HG03039 (cell line): Measurements from ENCODE around the gene FSTL4.
A peak's percentile ranks its signal among the peaks of the same experiment; 100 is the strongest.

Experiments used
- ATAC-seq: cut with Tn5 transposase; IDR thresholded peaks from one replicate; pipeline ENCODE4 v1.9.1; 2021; ENCODE audit warnings: mild to moderate bottlenecking, moderate library complexity; ENCODE audit not compliant: unreplicated experiment

FSTL4 gene

DNA sequence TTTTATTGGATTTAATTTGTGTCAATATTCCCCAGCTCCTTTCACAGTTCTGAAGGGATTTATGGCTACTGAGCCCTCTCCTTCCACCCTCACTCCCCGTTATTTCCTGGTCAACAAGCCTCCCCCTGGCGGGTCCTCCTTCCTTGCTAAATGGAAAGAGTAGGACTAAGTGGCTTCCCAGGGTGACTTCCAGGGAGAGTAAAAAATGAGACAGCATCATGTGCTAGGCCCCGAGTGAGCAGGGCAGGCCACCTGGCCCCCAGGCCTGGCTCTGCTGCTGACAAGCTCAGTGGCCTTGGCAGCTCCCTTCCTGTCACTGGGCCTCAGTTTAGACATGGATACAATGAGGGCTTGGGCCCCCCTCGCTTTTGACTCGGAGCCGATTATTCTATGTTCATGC lies 359.3 kb downstream of the FSTL4 start:
- no peak for ATAC-seq

DNA sequence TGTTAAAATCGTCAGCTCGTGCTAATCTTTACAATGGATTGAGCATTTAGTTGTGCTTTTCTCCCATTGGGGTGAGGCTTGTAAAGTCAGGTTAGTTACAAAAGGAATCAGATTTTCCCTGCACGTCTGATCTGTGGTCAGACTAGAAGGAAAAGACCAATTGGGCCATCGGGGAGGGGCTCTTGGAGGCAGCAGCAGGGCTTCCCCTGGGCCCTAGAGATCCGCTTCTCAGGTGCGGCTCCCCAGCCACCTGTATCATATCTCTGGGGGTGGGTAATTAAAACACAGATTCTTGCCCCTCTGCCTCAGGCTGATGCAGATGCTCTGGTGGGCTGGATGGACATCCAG lies 360.2 kb downstream of the FSTL4 start:
- ATAC-seq: no peak

- no peak for ATAC-seq
These were observed 360.8 kb downstream of the FSTL4 start for GRCh38 chr5:133251296-133252132.

DNA sequence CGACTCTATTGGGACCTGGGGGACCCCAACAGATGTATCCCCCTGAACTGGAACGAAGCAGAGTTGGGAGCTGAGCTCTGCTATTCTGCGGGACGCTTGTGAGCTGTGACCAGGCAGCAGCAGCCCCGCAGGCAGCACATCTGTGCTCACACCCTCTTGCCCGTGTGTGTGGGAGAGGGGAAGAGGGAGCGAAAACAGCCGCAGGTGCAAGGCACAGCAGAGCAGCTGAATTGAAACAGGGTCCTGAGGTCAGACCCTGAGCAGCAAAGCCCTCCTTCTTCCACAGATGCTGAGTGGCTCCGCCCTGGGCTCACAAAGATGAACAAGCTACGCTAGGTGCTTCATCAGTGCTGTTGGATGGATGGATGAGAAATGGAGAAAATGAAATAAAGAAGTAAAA lies 361.8 kb downstream of the FSTL4 start:
- no peak for ATAC-seq

DNA sequence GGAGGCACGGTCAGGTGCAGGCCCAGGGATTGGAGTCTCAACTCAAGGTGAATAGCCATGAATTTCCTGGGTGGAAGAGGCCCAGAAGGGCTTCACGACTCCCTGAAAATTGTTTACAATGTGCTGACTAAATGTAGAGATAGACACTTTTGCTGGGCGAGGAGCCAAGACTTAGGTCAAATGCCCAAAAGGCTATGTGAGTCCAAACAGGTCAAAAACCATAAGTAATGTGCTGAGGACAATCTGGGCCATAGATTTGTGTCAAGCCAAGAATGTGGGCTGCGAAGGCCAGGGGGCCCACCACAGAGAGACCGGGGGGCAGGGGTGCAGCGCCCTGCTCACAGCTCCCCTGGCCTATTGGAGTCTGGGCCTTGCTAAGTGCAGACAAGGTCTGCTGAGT lies 362.7 kb downstream of the FSTL4 start:
- ATAC-seq: no peak

- no peak for ATAC-seq
These were observed 364.3 kb downstream of the FSTL4 start for GRCh38 chr5:133247881-133248624.

DNA sequence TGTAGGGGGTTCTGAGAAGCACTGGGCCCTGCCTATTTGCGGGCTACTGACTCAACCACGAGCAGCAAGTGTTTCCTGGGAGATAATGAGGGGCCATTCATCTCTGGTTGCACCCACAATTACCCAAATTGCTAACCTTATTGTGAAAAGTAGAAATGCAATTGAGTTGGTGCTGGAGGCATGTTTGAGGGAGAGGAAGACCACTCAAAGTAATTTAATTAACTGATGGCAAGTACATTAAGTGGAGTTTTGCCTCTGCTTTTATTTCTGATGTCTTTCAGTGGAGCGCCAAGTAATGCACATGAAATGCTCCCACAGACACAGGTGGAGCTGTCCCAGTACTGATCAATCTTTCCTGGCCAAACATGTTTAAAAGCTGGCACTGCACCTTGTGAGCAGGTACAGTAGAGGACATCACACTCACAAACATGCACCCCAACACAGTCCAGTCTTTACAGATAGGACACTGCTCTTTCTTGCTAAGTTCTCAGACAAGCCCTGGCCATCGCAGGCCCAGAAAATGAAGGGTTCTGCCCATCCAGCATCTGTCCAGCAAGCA lies 365.1 kb downstream of the FSTL4 start:
- no peak for ATAC-seq

- ATAC-seq: no peak
These were observed 365.8 kb downstream of the FSTL4 start for GRCh38 chr5:133246376-133247150.

- no peak for ATAC-seq
These were observed 366.3 kb downstream of the FSTL4 start for GRCh38 chr5:133246053-133246370.

DNA sequence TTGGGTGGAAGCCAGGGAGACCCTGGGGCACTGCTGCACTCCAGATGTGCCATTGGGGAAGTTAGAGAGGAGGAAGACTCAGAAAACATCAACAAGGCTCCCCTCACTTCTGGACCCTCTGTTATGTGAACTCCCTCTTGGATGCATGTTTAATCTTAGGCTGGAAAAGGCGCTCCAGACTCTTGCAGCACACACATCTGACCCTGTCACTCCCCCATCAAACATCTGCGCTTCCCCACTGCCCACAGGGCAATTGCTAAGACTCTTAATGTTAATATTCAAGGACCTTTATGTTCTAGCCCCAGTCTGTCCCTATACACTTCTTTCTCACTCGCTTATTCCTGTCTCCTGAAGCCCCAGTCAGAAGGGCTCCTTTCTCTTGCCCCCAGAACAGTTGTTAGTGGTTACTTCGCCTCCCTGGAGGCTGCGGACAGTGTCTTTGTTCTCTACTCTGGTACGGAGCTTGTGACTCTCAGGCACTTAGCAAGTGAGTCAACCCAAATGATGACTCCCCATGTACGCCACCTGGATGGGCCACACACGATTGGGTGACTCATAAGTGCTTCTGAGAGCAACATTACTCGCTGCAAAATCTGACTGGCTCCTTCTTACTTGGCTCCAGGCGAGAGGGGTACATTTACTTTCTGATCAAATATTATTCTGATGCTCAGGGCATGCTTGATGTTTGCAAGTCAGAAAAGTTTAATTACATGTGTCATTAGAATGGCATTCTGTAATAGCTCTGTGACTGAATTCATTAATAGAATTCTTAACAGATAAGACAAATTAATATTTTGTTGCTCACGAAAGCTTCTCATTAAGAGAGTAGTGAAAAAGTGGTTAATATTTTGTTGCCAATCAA lies 366.9 kb downstream of the FSTL4 start:
- no peak for ATAC-seq

DNA sequence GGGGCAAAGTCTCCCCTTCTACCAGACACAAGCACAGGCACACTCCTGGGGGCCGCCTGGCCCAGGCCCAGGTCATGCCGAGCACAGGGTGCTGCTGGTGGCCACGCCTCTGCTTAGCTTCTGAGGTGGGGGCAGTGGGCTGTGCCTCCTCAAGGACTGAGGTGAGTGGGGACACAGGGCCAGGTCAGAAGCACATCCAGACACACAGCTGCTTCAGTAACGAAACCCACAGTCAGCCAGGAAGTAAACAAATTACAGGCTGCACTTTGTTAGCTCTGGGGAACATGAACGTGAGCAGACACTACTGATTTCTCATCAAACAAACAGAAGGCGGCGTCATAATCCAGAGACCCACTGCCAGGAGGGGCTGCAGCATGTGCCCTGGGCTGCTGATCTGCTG lies 368.1 kb downstream of the FSTL4 start:
- ATAC-seq: peak; percentile 48

- ATAC-seq: no peak
These were observed 369.1 kb downstream of the FSTL4 start for GRCh38 chr5:133243196-133243595.

DNA sequence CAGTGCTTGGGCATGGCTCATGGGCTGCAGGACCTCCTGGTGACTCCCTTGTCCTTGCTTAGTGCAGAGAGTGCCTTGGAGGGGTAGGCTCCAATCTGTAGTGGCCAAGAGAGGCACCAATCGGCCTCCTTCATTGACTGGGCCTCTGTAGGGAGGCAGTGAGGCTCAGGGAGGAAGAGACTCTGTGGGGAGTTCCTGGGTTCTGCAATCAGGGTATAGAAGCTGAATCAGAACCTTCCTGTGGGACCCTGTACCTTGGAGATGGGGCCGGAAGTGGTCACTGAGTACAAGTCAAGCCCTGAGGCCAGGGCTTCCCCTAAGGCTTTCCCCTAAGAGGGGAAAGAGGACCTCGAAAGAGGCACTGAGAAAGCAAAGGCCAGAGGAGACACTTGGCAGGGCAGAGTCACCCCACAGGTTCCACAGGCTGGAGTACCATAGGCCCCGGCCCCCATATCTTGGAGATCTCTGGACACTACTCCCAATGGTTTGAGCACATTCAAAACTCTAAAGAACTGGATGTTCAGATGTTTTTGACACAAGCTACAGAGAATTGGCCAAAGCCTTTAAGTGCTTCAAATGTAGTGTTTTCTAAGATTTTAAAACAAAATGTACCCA lies 370.0 kb downstream of the FSTL4 start:
- ATAC-seq: peak; percentile 38

DNA sequence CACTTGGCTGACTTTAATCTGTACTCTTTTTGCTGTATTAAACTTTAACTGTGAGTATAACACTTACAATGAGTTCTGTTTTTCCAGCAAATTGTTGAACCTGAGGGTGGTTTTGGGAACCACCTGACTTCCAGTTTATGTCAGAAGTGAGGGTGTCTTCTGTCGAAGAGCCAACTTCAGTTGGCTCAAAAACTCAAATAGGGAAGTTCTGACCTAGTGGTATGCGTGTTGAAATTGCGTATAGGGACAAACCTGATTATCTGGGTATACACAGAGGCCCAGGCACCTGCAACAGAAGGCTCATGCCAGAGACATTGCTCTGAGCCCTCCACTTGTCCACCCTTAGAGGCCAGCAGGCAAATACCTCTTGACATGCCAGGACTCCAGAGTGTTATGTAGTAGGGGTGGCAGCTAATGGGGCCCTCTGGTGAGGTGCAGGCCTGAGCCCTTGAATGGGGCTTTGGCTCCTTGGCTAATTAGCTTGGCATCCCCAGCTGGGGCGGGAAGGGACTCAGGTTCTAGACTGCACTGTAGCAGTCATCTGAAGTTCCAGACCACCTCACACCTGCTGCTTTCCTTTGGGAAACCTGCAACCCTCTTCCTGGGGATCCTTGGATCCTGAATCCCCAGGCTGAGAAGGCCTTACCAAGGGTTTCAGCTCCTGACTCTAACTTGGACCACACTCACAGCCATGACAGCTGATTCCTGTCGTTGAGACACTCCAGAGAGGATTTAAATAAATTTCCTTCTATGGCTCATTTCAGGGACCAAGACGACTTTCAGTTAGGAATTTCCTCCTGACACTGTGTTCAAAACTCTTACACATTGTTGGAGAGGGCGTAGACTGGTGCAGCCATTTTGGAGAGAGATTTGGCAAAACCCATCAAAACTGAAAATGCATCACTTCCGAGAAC lies 370.9 kb downstream of the FSTL4 start:
- no peak for ATAC-seq

GRCh38 chr5:133240425-133241091 lies 371.8 kb downstream of the FSTL4 start:
- peak; percentile 35 for ATAC-seq

GRCh38 chr5:133238426-133239205 lies 373.7 kb downstream of the FSTL4 start:
- ATAC-seq: no peak

DNA sequence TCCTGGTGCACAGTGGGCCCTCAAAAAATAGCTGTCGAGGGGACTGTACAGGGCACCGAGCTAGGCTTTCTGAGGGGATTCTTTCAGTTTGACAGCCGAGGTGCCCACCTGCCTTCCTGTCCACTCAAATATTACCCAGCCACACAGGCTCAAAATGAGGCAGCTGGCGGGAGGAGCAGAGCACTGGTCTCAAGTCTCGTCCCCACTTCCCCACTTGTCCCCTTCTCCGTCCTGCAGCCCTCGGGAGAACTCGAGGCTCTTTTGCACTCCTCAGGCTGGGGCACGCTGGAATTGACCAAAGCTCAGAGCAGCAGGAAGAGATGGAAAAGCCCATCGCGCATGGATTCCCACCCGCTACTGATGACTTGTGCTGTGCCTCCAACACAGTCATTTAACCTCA lies 375.4 kb downstream of the FSTL4 start:
- no peak for ATAC-seq

DNA sequence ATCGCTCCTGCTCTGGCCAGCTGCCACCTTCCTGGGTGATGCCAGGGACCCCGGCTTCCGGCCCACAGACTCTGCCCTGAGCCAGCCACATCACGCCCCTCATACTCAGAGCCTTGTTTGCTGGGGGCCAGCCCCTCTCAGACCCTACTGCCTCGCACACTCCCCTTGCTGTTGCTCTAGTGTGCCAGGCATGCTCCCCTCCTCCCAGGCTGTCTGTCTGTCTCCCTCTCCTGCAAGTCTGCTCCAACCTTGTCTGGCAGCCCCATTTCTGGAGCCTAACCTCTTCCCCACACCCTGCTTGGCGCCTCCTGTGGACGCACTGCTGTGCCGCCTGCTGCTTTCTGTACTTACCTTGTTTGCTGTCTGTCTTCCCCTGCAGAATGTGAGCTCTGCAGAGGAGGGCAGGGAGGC lies 375.8 kb downstream of the FSTL4 start:
- ATAC-seq: no peak
